ENCODE results near the gene KRABD2.
A peak's percentile ranks its signal among the peaks of the same experiment; 100 is the strongest.

KRABD2 gene

GRCh38 chr17:8376271-8377067 is at the start of gene KRABD2:
Gene KRABD2 (minus strand): TSS chr17:8376704.
- FAIRE-seq: no peak
- H3K9me3 ChIP-seq (ENCODE audit: control insufficient read depth in 2 of 2, insufficient read depth in 1 of 2, low read depth in 1 of 2, low read length in 1 of 2): no peaks in the 10 kb centered on the region
- peaks cover 2 to 28% (median 3%) of the 10 kb centered on the region in 3 donors for H3K4me1 ChIP-seq (ENCODE audit: control insufficient read depth in 3 of 3, insufficient read depth in 2 of 3, low read depth in 1 of 3, low read length in 2 of 3)
- no peaks in the 10 kb centered on the region for H3K27me3 ChIP-seq (ENCODE audit: control insufficient read depth in 3 of 3, insufficient read depth in 3 of 3, low read length in 3 of 3)
- H3K4me3 ChIP-seq (ENCODE audit: low read depth in 1 of 3, low read length in 3 of 3): peak within 1 kb of the TSS; percentile 56 to 82 (median 77)
- DNase-seq: peak; percentile 87 to 96
- peaks cover 11 to 25% (median 14%) of the 10 kb centered on the region in 3 donors for H3K36me3 ChIP-seq (ENCODE audit: control insufficient read depth in 3 of 3, insufficient read depth in 2 of 3, low read depth in 1 of 3, low read length in 3 of 3)
- H3K27ac ChIP-seq (ENCODE audit: low read depth in 1 of 3, low read length in 2 of 3): peak within 1 kb of the TSS; percentile 74 to 93 (median 90)
- 0 to 1% (median 1%) methylated on average over 39 to 41 of the region's 41 CpGs for WGBS, 3 donors

- no peaks in the 10 kb centered on the region for H3K36me3 ChIP-seq (ENCODE audit: control insufficient read depth in 3 of 3, insufficient read depth in 2 of 3, low read depth in 1 of 3, low read length in 3 of 3)
- peaks cover 8 to 11% (median 10%) of the 10 kb centered on the region in 3 donors for H3K4me1 ChIP-seq (ENCODE audit: control insufficient read depth in 3 of 3, insufficient read depth in 2 of 3, low read depth in 1 of 3, low read length in 2 of 3)
- no peak overlapping the region for H3K4me3 ChIP-seq (ENCODE audit: low read depth in 1 of 3, low read length in 3 of 3)
- H3K9me3 ChIP-seq (ENCODE audit: control insufficient read depth in 2 of 2, insufficient read depth in 1 of 2, low read depth in 1 of 2, low read length in 1 of 2): no peaks in the 10 kb centered on the region
- 39 to 57% (median 53%) methylated on average over 3 of the region's 3 CpGs for WGBS, 3 donors
- H3K27me3 ChIP-seq (ENCODE audit: control insufficient read depth in 3 of 3, insufficient read depth in 3 of 3, low read length in 3 of 3): peaks cover 0 to 5% (median 0%) of the 10 kb centered on the region in 3 donors
- DNase-seq (peak in 1 of 2 donors; percentile 33), FAIRE-seq (no peak)
- H3K27ac ChIP-seq (ENCODE audit: low read depth in 1 of 3, low read length in 2 of 3): no peak overlapping the region
Measured at GRCh38 chr17:8421571-8421970, 45.1 kb upstream of the KRABD2 start.

GRCh38 chr17:8420041-8420934 is 43.8 kb upstream of the KRABD2 start:
- Histone ChIP-seq H3K4me1 (ENCODE audit: control insufficient read depth in 3 of 3, insufficient read depth in 2 of 3, low read depth in 1 of 3, low read length in 2 of 3) (peaks cover 8 to 11% (median 10%) of the 10 kb centered on the region in 3 donors), H3K27ac (ENCODE audit: low read depth in 1 of 3, low read length in 2 of 3) (peak overlapping the region; percentile 52 to 60 (median 53)), H3K36me3 (ENCODE audit: control insufficient read depth in 3 of 3, insufficient read depth in 2 of 3, low read depth in 1 of 3, low read length in 3 of 3) (no peaks in the 10 kb centered on the region), H3K27me3 (ENCODE audit: control insufficient read depth in 3 of 3, insufficient read depth in 3 of 3, low read length in 3 of 3) (peaks cover 0 to 5% (median 0%) of the 10 kb centered on the region in 3 donors), H3K9me3 (ENCODE audit: control insufficient read depth in 2 of 2, insufficient read depth in 1 of 2, low read depth in 1 of 2, low read length in 1 of 2) (no peaks in the 10 kb centered on the region), H3K4me3 (ENCODE audit: low read depth in 1 of 3, low read length in 3 of 3) (no peak overlapping the region)
- FAIRE-seq: no peak
- DNase-seq: peak; percentile 90 to 97
- WGBS, 3 donors: 5 to 21% (median 16%) methylated on average over 5 of the region's 5 CpGs

GRCh38 chr17:8419305-8419704 is 42.8 kb upstream of the KRABD2 start:
- Histone ChIP-seq H3K9me3 (ENCODE audit: control insufficient read depth in 2 of 2, insufficient read depth in 1 of 2, low read depth in 1 of 2, low read length in 1 of 2) (no peaks in the 10 kb centered on the region), H3K27me3 (ENCODE audit: control insufficient read depth in 3 of 3, insufficient read depth in 3 of 3, low read length in 3 of 3) (peaks cover 0 to 5% (median 0%) of the 10 kb centered on the region in 3 donors), H3K36me3 (ENCODE audit: control insufficient read depth in 3 of 3, insufficient read depth in 2 of 3, low read depth in 1 of 3, low read length in 3 of 3) (no peaks in the 10 kb centered on the region), H3K4me3 (ENCODE audit: low read depth in 1 of 3, low read length in 3 of 3) (no peak overlapping the region), H3K4me1 (ENCODE audit: control insufficient read depth in 3 of 3, insufficient read depth in 2 of 3, low read depth in 1 of 3, low read length in 2 of 3) (peaks cover 8 to 11% (median 10%) of the 10 kb centered on the region in 3 donors), H3K27ac (ENCODE audit: low read depth in 1 of 3, low read length in 2 of 3) (no peak overlapping the region)
- DNase-seq: no peak
- no peak for FAIRE-seq
- 22 to 49% (median 28%) methylated on average over 1 of the region's 1 CpG for WGBS, 3 donors

- 57 to 67% (median 66%) methylated on average over 1 of the region's 1 CpG for WGBS, 3 donors
- H3K4me3 ChIP-seq (ENCODE audit: low read depth in 1 of 3, low read length in 3 of 3): no peak overlapping the region
- H3K27ac ChIP-seq (ENCODE audit: low read depth in 1 of 3, low read length in 2 of 3): no peak overlapping the region
- peaks cover 0 to 5% (median 0%) of the 10 kb centered on the region in 3 donors for H3K27me3 ChIP-seq (ENCODE audit: control insufficient read depth in 3 of 3, insufficient read depth in 3 of 3, low read length in 3 of 3)
- H3K9me3 ChIP-seq (ENCODE audit: control insufficient read depth in 2 of 2, insufficient read depth in 1 of 2, low read depth in 1 of 2, low read length in 1 of 2): no peaks in the 10 kb centered on the region
- no peaks in the 10 kb centered on the region for H3K36me3 ChIP-seq (ENCODE audit: control insufficient read depth in 3 of 3, insufficient read depth in 2 of 3, low read depth in 1 of 3, low read length in 3 of 3)
- FAIRE-seq (no peak), DNase-seq (no peak)
- H3K4me1 ChIP-seq (ENCODE audit: control insufficient read depth in 3 of 3, insufficient read depth in 2 of 3, low read depth in 1 of 3, low read length in 2 of 3): peaks cover 8 to 11% (median 10%) of the 10 kb centered on the region in 3 donors
Measured at GRCh38 chr17:8418471-8418870, 42.0 kb upstream of the KRABD2 start.

- Histone ChIP-seq H3K4me3 (ENCODE audit: low read depth in 1 of 3, low read length in 3 of 3) (no peak overlapping the region), H3K4me1 (ENCODE audit: control insufficient read depth in 3 of 3, insufficient read depth in 2 of 3, low read depth in 1 of 3, low read length in 2 of 3) (peaks cover 8 to 11% (median 10%) of the 10 kb centered on the region in 3 donors), H3K27ac (ENCODE audit: low read depth in 1 of 3, low read length in 2 of 3) (no peak overlapping the region), H3K9me3 (ENCODE audit: control insufficient read depth in 2 of 2, insufficient read depth in 1 of 2, low read depth in 1 of 2, low read length in 1 of 2) (no peaks in the 10 kb centered on the region), H3K27me3 (ENCODE audit: control insufficient read depth in 3 of 3, insufficient read depth in 3 of 3, low read length in 3 of 3) (peaks cover 0 to 5% (median 0%) of the 10 kb centered on the region in 3 donors), H3K36me3 (ENCODE audit: control insufficient read depth in 3 of 3, insufficient read depth in 2 of 3, low read depth in 1 of 3, low read length in 3 of 3) (no peaks in the 10 kb centered on the region)
- no peak for FAIRE-seq
- DNase-seq: no peak
- 82 to 93% (median 87%) methylated on average over 4 of the region's 4 CpGs for WGBS, 3 donors
Measured at GRCh38 chr17:8417806-8418205, 41.3 kb upstream of the KRABD2 start.

- peaks cover 0 to 5% (median 0%) of the 10 kb centered on the region in 3 donors for H3K27me3 ChIP-seq (ENCODE audit: control insufficient read depth in 3 of 3, insufficient read depth in 3 of 3, low read length in 3 of 3)
- FAIRE-seq (no peak), DNase-seq (no peak)
- no peaks in the 10 kb centered on the region for H3K9me3 ChIP-seq (ENCODE audit: control insufficient read depth in 2 of 2, insufficient read depth in 1 of 2, low read depth in 1 of 2, low read length in 1 of 2)
- no peak overlapping the region for H3K27ac ChIP-seq (ENCODE audit: low read depth in 1 of 3, low read length in 2 of 3)
- H3K4me3 ChIP-seq (ENCODE audit: low read depth in 1 of 3, low read length in 3 of 3): no peak overlapping the region
- H3K36me3 ChIP-seq (ENCODE audit: control insufficient read depth in 3 of 3, insufficient read depth in 2 of 3, low read depth in 1 of 3, low read length in 3 of 3): no peaks in the 10 kb centered on the region
- peaks cover 0 to 5% (median 3%) of the 10 kb centered on the region in 3 donors for H3K4me1 ChIP-seq (ENCODE audit: control insufficient read depth in 3 of 3, insufficient read depth in 2 of 3, low read depth in 1 of 3, low read length in 2 of 3)
Measured at GRCh38 chr17:8413938-8414337, 37.4 kb upstream of the KRABD2 start.

- DNase-seq (no peak), FAIRE-seq (no peak)
- no peaks in the 10 kb centered on the region for H3K36me3 ChIP-seq (ENCODE audit: control insufficient read depth in 3 of 3, insufficient read depth in 2 of 3, low read depth in 1 of 3, low read length in 3 of 3)
- H3K4me3 ChIP-seq (ENCODE audit: low read depth in 1 of 3, low read length in 3 of 3): no peak overlapping the region
- H3K27me3 ChIP-seq (ENCODE audit: control insufficient read depth in 3 of 3, insufficient read depth in 3 of 3, low read length in 3 of 3): peaks cover 0 to 5% (median 0%) of the 10 kb centered on the region in 3 donors
- peaks cover 0 to 5% (median 3%) of the 10 kb centered on the region in 3 donors for H3K4me1 ChIP-seq (ENCODE audit: control insufficient read depth in 3 of 3, insufficient read depth in 2 of 3, low read depth in 1 of 3, low read length in 2 of 3)
- no peak overlapping the region for H3K27ac ChIP-seq (ENCODE audit: low read depth in 1 of 3, low read length in 2 of 3)
- 65 to 81% (median 70%) methylated on average over 4 of the region's 4 CpGs for WGBS, 3 donors
- no peaks in the 10 kb centered on the region for H3K9me3 ChIP-seq (ENCODE audit: control insufficient read depth in 2 of 2, insufficient read depth in 1 of 2, low read depth in 1 of 2, low read length in 1 of 2)
Measured at GRCh38 chr17:8413328-8413727, 36.8 kb upstream of the KRABD2 start.
